ENCODE data around the gene POU3F2.

The POU3F2 gene

DNA sequence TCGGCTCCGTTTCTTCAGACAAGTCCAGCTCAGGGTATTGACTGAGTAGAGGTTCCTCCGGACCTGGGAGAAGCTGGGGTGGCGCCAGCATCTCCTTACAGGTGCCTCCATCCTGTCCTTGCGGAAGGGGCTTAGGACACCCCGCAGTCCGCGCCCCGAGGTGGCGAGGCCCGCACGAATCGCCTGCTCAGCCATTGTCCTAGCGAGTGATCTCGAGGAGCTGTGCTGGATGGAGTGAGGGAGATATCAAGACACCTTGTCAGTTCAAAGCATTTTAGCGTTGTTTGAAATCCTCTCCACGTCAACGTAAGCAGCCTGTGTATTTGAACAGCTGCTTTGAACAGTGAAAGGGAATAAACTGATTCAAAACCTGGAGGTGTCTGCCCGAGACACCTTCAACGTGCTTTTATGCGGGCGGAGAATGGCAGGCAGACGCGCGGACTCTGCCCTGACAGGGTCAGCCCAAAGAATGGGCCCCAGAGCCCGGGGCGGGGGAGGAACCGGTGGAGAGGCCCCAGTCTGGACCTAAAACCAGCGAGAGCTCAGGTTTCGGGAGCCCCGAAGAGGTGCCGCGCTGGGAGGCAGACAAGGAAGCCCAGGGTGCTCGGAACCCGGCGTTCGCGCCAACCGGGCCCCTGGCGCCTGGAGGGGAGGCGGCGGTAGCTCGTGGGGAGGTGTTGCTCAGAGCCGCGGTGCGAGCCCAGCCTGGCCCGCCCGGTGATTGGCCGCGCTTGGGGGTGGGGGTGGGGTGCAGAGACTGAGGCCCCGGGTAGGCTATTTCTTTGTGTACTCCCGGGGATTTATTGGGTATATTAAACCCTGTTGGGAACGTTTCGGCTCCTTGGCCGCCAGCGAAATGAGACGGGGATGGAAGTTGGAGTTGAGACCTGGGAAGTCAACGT is 3.1 kb upstream of the POU3F2 start:
- DNase-seq: no peak

DNA sequence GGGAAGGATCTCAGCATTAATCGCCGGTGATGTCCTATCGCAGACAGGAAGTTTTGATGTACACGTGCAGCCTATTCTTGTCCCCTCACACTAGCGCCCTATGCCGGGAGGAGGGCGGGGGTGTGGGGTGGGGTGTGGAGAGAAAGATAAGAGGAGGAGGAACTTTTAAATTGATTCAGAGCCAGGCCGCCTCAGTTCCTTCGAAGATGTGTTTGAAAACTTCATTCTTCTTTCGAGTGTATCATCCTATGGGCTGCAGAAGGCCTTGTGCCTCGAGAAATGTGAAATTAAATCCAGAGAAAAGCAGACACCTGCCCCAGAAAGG is 2.5 kb upstream of the POU3F2 start:
- DNase-seq: no peak

DNA sequence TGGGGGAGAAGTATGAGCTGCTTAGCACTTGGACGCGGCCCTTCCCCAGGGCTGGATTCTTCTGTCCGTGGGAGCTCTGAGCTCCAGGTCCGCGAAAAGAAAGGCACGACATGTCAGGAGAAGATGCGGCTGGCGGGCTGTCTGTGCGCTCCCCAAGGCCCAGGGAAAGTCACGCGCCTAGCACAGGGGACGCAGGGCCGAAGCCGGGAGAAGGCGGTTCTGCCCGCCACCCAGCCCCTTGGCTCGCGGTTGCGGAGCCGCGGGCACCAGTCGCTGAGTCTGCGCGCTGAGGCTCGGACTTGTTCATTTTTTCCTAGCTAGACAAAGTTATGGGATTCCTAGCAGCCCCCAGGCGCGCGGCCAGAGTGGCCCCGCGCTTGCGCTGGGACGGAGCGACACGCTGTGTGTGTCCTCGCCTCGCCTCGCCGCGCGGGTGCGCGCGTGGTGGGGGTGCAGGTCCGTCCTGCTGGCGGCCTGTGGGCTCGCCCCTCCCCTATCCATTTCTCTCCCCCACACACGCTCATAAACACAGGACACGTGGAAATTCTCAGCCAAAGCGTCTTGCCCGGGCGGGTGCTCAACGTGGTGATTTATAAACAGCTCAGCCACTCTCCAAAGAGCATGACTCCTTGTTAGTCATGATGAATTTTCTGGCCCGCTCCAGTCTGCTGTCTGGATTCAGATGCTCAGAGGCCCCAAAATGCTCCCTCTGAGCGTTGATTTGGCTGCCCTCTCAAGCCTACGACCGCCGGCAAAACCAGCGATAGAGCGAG is 1.9 kb upstream of the POU3F2 start:
- no peak for DNase-seq

DNA sequence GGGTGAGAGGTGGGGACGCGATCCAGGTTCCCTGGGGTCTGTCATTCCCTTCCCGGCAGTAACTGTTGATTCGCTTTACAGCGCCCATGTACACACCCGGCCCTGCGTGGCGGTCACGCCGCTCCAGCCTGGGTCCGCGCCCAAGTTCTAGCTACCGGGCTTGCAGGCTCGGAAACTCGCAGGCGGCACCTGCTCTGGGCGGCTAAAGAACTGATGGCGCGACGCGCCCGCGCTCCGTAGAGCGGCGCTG is 1.4 kb upstream of the POU3F2 start:
- no peak for DNase-seq

DNA sequence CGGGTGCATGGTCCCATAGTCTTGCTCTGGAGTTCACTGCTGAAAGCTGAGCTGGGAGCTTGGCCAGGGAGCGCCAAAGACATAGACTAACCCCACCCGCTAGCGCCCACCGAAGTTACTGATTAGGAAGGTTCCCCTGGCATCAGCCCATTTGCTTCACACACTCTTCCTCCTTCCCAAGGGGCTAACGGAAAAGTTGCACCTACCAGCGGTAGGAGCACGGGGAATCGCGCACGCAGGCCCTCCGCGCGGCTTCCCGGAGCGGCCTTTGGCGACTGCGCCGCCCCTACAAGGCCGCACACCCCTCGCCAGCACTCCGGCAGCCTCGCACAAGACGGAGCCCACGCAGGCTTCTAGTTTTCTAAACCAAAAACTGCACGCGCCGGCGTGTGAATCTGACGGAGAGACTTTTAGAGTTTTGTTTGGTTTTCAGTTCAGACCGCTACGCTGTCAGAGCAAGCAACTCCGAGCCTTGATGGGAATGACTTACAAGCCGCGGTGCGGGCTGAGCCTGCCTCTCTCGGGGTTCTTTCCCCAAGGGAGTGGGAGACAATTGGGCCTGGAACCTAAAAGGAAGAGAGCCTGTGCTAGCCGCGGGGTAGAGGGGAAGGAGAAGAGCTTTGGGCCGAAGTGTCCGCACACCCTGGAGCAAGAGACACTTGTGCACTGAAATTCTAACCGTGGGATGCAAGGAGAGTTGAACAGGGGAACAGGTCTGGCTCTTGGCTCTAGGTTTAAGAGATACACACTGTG is 891 bp upstream of the POU3F2 start:
- peak; percentile 42 for DNase-seq

DNA sequence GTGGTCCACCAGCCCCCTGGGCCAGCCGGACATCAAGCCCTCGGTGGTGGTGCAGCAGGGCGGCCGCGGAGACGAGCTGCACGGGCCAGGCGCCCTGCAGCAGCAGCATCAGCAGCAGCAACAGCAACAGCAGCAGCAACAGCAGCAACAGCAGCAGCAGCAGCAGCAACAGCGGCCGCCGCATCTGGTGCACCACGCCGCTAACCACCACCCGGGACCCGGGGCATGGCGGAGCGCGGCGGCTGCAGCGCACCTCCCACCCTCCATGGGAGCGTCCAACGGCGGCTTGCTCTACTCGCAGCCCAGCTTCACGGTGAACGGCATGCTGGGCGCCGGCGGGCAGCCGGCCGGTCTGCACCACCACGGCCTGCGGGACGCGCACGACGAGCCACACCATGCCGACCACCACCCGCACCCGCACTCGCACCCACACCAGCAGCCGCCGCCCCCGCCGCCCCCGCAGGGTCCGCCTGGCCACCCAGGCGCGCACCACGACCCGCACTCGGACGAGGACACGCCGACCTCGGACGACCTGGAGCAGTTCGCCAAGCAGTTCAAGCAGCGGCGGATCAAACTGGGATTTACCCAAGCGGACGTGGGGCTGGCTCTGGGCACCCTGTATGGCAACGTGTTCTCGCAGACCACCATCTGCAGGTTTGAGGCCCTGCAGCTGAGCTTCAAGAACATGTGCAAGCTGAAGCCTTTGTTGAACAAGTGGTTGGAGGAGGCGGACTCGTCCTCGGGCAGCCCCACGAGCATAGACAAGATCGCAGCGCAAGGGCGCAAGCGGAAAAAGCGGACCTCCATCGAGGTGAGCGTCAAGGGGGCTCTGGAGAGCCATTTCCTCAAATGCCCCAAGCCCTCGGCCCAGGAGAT is 1.0 kb downstream of the POU3F2 start:
- DNase-seq: no peak

DNA sequence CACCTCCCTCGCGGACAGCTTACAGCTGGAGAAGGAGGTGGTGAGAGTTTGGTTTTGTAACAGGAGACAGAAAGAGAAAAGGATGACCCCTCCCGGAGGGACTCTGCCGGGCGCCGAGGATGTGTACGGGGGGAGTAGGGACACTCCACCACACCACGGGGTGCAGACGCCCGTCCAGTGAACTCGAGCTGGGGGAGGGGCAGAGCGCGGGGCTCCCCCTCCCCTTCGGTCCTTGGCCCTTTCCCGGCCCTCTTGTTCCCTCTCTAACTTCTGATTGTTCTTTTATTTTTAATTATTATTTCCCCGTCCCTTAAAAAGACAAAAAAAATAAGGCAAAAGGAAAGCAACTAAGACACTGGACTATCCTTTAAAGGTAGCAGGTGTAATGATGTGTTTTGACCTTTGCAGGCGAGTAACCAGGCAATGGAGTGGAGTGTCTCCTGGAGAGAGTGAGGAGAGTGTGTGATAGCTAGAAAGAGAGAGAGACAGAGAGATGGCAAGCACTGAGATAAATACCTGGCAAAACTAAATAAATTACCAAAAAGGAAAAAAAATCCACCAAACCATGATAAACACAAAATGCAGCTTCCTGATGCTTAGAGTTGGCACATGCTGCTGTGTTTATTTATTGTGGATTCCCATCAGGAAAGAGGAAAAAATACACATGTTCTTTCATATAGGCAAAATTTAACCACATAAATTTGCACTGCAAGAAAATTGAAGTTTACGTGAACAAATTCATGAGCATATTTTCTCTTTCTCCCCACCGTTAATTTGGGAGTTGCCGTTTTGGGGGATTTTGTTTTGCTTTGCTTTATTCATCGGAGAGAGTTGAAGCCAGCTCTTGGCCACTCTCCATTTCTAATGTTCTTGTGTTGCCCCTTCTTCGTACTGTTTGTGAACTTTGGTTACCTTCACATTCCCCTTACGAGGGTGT is 1.9 kb downstream of the POU3F2 start:
- no peak for DNase-seq

DNA sequence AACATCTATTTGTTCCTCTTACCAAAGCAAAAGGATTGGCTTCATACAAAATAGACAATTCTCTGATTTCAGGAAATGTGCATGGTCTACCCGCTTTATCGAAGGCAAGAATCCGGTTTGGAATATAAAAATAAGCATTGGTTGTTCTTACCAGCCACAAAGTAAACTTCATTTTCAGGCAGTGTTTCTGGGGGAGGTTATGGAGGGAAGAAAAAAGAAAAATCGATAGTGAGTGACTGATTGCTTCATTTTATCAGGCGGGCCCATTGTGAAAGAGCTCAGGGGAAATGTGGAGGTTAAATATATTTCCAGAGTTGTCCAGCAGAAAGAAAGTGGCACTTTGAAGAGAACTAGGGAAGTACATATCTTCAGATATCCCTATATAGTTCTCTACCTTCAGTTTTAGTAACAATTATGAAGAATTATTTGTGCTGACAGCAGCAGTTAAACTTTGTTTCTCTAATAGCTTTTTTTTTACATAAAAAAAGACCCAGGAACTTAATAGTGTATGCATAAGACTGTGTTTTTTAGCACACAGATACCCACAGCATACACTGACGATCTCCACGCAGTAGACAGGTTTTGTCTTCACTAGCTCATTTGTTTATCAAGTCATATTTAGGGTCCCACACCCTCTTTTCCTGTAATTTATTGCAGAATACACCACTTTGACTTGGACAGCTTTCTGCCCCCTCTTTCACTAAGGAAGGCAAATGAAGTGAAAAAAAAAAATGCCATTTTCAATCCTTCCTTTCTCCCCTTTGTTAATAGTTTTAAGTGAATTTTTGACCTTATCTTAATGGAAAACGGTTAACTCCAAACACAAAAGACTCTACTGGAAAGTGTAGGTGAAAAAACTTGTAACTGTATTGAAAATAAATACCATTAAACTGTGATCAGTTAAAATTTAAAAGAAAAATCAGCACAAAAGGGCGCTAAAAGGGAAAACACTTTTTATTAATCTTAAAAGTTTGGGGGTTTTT is 2.9 kb downstream of the POU3F2 start:
- DNase-seq: no peak

DNA sequence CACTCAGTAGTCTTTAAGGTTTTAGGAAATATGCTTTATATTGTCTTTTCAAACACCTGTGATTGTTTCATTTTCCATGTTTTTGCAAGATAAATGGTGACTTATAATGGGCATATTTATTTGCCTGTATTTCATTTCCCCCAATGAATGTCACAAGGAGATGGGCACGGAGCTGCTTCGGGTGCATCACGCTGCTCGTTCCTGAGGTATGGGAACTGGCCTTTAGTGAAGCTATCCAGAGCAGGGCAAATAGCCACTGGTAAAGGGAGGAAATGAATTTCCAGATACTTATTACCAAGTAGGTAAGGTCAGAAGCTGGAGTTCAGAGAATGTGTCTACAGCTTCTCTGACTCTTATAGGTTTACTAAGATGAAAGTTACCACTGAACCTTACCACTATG is 3.7 kb downstream of the POU3F2 start:
- no peak for DNase-seq

DNA sequence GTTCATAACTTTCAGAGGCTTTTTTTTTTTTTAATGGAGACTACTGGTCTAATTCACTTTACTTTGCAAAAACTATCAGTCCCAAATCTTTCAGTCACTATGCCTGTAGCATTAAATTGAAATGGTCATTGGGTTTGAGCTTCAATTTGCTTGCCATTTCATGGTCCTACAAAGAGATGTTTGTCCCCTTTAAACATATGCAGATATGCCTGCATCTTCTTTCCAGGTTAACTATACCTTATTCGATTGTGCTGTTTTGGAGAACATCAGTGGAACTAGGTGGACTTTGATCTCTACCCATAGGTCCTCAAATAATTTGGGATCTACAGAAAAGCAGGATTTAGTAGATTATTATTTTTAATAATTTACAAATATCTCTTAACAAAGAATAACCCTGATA is 4.6 kb downstream of the POU3F2 start:
- no peak for DNase-seq

DNA sequence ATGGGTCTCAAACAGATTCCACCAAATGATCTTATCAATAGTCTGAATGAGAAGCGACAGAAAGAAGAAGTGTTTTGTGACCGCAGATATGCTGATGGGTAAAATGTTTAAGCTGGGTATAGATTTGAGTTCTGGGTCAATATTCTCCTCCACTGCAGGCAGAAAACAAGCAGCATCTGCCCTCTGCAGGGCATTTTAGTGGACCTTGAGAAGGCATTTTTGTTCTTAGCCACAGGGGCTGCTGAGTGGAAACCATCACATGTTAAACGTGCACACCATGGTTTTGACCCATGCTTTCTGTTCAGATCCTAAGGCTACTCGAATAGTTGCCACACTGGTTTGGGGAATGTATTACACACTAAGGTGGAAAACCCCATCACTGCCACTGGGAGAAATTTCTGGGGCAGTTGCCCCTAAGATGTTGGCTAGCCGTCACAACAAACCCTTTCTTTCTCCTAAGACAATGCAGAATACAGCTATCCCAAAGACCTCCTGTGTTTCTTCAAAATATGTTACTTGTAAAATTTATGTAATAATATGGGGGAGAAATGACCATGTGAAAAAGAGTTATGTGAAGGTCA is 5.5 kb downstream of the POU3F2 start:
- DNase-seq: no peak

DNA sequence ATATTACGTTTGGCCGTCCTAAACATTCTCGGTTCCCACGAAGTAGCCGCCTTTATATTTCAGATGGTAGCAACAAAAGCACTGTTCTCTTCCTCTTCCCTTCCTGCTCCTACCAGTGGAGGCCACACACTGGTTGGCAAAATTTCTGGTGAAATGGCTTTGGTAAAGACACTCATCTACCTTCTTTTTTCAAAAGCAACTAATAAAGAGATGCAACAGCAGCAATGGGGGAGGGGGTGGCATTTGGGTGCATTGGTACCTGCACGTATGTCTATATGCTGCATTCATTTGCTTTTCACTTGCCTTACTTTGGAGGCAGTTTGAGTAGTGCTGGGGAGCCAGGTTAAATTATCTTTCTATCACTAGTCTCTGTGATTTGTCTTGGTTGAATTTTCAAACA is 6.0 kb downstream of the POU3F2 start:
- DNase-seq: no peak

DNA sequence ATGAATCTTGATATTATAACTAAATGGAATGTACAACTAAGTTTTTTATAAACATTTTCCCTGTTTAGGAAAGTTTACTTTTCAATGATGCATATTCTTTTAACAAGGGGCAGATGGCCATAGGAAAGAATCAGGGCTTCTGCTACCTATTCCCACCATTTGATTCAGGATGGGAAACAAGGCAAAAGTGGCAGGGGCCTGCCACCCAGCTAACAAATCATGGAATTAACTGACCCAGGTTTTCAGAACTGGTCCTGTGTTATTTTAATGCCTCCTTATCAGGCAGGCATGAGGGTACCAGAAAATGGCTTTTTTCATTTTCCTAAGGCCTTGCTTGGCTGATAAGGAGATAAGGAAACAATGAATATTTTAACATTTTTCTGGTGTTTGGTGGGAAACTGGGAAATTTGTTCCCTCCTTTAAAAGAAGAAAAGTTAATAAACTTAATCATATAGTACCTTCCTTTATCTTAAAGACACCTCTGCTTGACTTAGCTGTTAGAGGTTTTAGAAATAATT is 6.7 kb downstream of the POU3F2 start:
- DNase-seq: no peak

DNA sequence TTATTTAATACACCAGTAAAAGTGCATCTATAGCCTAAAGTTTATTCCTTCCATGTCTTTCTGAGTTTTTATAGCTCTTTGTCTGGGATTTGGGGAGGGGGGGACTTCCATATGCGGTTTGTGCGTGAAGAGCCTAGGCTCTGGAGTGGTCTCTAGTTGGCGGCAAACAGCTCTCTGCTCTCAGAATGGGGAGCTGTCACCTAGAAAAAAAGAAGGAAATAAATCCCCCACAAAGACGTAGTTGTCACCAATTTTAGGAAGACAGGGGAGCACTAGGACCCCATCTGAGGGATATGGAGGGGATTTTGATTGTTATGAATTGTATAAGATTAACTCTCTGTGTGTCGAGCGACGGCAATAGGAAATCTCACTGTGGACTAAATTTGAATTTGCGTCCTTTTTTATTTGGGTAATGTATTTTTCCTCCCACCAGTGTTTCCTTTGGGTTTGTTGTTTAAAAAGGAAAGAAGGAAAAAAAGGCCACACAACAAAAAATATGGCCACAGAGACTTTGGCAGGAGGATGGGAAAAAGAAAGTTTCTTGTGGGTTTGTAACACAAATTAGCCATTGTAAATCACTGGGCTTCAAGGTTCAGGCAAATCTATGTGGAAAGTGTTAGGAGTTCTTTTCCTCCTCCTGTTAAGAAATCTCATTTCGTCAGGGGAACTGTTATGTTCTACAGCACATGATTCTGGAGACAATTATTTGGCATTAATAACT is 7.4 kb downstream of the POU3F2 start:
- DNase-seq: no peak

DNA sequence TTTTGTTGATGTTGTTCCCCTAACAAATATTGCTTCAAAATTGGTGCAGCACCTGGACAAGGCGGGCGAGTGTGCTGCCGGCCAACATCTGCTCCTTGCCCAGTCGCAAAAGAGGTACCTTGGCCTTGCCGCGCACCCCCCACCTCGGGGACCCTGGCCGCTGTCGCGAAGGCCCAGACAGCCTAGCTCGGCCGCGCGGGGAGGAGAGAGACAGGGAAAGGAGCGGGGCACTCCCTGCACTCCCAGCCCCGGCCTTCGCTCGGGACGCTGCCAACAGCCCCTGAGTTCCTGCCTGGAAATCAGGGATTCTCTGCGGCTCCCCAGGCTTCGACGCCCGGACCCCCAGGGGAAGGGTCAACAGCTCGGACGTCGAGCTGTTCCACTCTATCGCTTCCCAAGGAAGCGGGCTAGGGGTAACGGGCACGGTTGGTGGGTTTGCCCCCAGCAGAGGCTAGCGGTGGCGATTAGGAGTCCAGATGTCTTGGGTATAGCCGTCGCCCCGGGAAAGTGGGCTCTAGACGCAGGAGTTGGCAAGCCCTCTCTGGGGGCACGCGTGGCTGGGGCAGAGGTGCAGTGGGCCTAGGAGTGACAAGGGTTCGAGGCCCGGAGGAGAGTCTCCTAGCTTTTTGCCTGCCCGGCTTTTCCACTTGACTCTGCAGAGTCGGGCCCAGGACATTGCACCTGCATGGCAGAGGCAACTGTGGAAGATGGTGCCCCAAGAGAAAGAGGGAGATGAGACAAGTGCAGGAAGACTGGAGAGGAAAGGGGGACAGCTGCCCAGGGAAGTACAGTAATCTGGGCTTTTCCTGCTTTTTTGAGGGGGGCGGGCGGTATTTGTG is 8.2 kb downstream of the POU3F2 start:
- no peak for DNase-seq

DNA sequence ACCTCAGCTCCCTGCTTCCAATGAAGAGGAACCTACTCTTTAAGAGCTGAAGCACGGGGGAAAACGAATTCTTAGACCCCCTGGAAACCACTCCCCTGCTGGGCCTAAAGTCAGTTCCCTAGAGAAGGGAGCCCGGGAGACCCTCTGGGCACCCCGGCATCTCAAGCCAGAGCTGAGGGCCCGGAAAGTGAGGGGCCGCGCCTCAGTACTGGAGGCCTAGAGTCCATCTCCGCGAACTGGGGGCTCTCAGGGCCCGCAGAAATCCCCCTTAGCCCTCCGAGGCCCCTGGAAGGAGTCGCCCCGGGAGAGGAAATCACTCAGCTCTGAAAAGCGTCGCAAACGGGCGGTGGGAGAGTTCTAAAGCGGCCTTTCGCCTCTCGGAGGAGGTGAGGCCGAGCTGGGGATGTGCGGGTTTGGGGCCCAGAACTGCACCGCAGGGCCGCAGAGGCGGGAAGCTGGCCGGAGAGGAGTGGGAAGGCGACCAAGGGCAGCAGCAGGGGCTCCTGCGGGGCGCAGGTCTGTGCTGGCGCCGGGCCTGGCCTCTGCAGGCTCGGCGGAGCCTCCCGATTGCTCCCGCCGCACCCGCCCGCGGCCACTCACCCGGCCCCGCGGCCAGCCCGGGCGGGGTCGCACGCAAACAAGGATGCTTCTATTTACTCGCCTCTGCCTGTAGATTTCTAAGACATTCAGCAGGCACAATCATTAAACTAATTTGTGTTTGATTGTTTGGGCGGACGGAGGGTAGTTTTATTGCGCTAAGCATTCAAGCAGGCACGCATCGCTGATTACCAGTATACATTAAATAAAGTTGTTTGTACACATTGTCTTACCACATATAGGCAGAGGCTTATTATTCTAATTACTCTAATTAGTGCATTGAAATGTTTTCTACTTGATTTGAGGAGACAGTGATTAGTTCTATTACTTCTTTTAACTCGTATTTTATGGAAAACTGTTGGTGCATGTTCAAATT is 9.2 kb downstream of the POU3F2 start:
- DNase-seq: no peak
